ENCODE data around the gene POU2F2. TPM values are rescaled to one million over a fixed set of nuclear protein-coding genes. Genes with fewer than 3 reads are reported as not detected.

POU2F2 gene
- polyA plus RNA-seq, 1 of the 3 experiments (the other 2 are of a cell fraction), result 0.49 TPM

GRCh38 chr19:42079276-42079669 lies 53.0 kb downstream of the POU2F2 start:
- Histone ChIP-seq H3K9me3 (no peaks in the 10 kb centered on the region), H2AFZ (ENCODE audit: low read depth) (no peak overlapping the region), H3K36me3 (replicated peaks in 1 of 2; ENCODE audit: control insufficient read depth in 1 of 2, insufficient read depth in 2 of 2, low read length in 1 of 2) (peaks cover 26 to 36% of the 10 kb centered on the region in 2 experiments), H3K4me1 (ENCODE audit: control insufficient read depth in 1 of 2, insufficient read depth in 2 of 2, low read depth in 1 of 2, low read length in 1 of 2) (peaks cover 7 to 11% of the 10 kb centered on the region in 2 experiments; a peak in 2 of 4 replicates), H3K27me3 (ENCODE audit: insufficient read depth) (no peaks in the 10 kb centered on the region), H3K4me3 (ENCODE audit: low read depth in 2 of 2, low read length in 1 of 2) (no peak overlapping the region), H4K20me1 (ENCODE audit: insufficient read depth) (peaks cover 53% of the 10 kb centered on the region), H3K4me2 (no peak overlapping the region), H3K9me2 (no peaks in the 10 kb centered on the region), H3K9ac (no peak overlapping the region), H3F3A (replicated peaks; ENCODE audit: insufficient read depth) (peaks cover 12% of the 10 kb centered on the region), H3K79me2 (ENCODE audit: insufficient read depth) (peaks cover 73% of the 10 kb centered on the region), H3K27ac (ENCODE audit: low read depth in 2 of 2, low read length in 1 of 2) (no peak overlapping the region)
- DNase-seq, result no peak
- TF ChIP-seq RAD21 (IDR thresholded peaks at IDR 0.05; ENCODE audit: low read length) (no peak), USF1 (IDR thresholded peaks at IDR 0.05; ENCODE audit: borderline replicate concordance, low read depth) (no peak), ZBTB33 (IDR thresholded peaks at IDR 0.05; ENCODE audit: borderline replicate concordance, low read depth) (no peak), REST (IDR thresholded peaks at IDR 0.05; ENCODE audit: low read depth, low read length) (no peak), NRF1 (IDR thresholded peaks at IDR 0.05; ENCODE audit: low read depth, low read length) (no peak), MEF2A (IDR thresholded peaks at IDR 0.05; ENCODE audit: borderline replicate concordance, low read depth) (no peak)
- ChIA-PET CTCF (interaction anchor here (1.3 to 1.9 kb wide), 2 partner anchors 30 to 42 kb away, joined by 3 to 7 read pairs; no protein-coding TSS in a partner anchor), POLR2A (no interaction called here)
- 67% methylated on average over 3 of the region's 16 CpGs for WGBS (ENCODE audit: low lambda C conversion rate)

- H3F3A ChIP-seq (replicated peaks; ENCODE audit: insufficient read depth), result peaks cover 6% of the 10 kb centered on the region
- H3K4me2 ChIP-seq, result no peak overlapping the region
- ChIA-PET CTCF (interaction anchor here (1.3 to 1.9 kb wide), 2 partner anchors 30 to 43 kb away, joined by 3 to 7 read pairs; no protein-coding TSS in a partner anchor), POLR2A (no interaction called here)
- H3K4me1 ChIP-seq (ENCODE audit: control insufficient read depth in 1 of 2, insufficient read depth in 2 of 2, low read depth in 1 of 2, low read length in 1 of 2), result peaks cover 7 to 11% of the 10 kb centered on the region in 2 experiments; a peak in 2 of 4 replicates
- no peak for TF ChIP-seq SIN3A (IDR thresholded peaks at IDR 0.05; ENCODE audit: borderline replicate concordance, low read depth, low read length)
- TF ChIP-seq USF2 (IDR thresholded peaks at IDR 0.05; ENCODE audit: borderline replicate concordance, low read depth, low read length), result no peak
- no peak for TF ChIP-seq IRF3 (IDR thresholded peaks at IDR 0.05; ENCODE audit: low read depth, low read length)
- peaks cover 26 to 36% of the 10 kb centered on the region in 2 experiments for H3K36me3 ChIP-seq (replicated peaks in 1 of 2; ENCODE audit: control insufficient read depth in 1 of 2, insufficient read depth in 2 of 2, low read length in 1 of 2)
- H3K4me3 ChIP-seq (ENCODE audit: low read depth in 2 of 2, low read length in 1 of 2), result no peak overlapping the region
- 69% methylated on average over 5 of the region's 15 CpGs for WGBS (ENCODE audit: low lambda C conversion rate)
- H4K20me1 ChIP-seq (ENCODE audit: insufficient read depth), result peaks cover 53% of the 10 kb centered on the region
- no peaks in the 10 kb centered on the region for H3K27me3 ChIP-seq (ENCODE audit: insufficient read depth)
- H3K9ac ChIP-seq, result no peak overlapping the region
- no peaks in the 10 kb centered on the region for H3K9me2 ChIP-seq
- DNase-seq, result no peak
- H3K79me2 ChIP-seq (ENCODE audit: insufficient read depth), result peaks cover 67% of the 10 kb centered on the region
- no peaks in the 10 kb centered on the region for H3K9me3 ChIP-seq
- no peak overlapping the region for H3K27ac ChIP-seq (ENCODE audit: low read depth in 2 of 2, low read length in 1 of 2)
- H2AFZ ChIP-seq (ENCODE audit: low read depth), result no peak overlapping the region
These were observed 53.5 kb downstream of the POU2F2 start for GRCh38 chr19:42078538-42079275.

Data from SK-N-SH (cell line).